HUES48 (cell line): ENCODE measurements around the gene TMEM163.

Source experiments
- H3K27ac ChIP-seq: one replicate; pipeline ENCODE4 v1.7.0; 2013; ENCODE audit warnings: low read depth, low read length, inconsistent platforms
- H3K27me3 ChIP-seq: 2 replicates; pipeline ENCODE4 v1.6.1; 2013; ENCODE audit warnings: mild to moderate bottlenecking, low read length; ENCODE audit not compliant: control insufficient read depth, insufficient read depth
- H3K36me3 ChIP-seq: 2 replicates; pipeline ENCODE4 v1.6.1; 2013; ENCODE audit warnings: low read length; ENCODE audit not compliant: control insufficient read depth, insufficient read depth
- H3K4me1 ChIP-seq: 2 replicates; pipeline ENCODE4 v1.6.1; 2013; ENCODE audit warnings: mild to moderate bottlenecking, low read length; ENCODE audit not compliant: control insufficient read depth, insufficient read depth
- H3K4me3 ChIP-seq: 2 replicates; pipeline ENCODE4 v1.5.1; 2013; ENCODE audit warnings: mild to moderate bottlenecking, low read depth, low read length
- H3K9ac ChIP-seq: 2 replicates; pipeline ENCODE4 v1.6.1; 2013; ENCODE audit warnings: mild to moderate bottlenecking, low read depth, low read length, moderate library complexity
- H3K9me3 ChIP-seq: 2 replicates; pipeline ENCODE4 v1.6.1; 2013; ENCODE audit warnings: low read length; ENCODE audit not compliant: control insufficient read depth, insufficient read depth

The TMEM163 gene

GRCh38 chr2:134408386-134408785, 310.4 kb downstream of the TMEM163 start:
- Histone ChIP-seq H3K4me3 (no peak overlapping the region), H3K36me3 (peaks cover 11% of the 10 kb centered on the region; the same call in 1 of the 2 replicates), H3K27ac (no peak overlapping the region), H3K4me1 (peaks cover 7% of the 10 kb centered on the region; the same call in 1 of the 2 replicates), H3K9ac (no peak overlapping the region), H3K9me3 (no peaks in the 10 kb centered on the region), H3K27me3 (no peaks in the 10 kb centered on the region)

- H3K27ac ChIP-seq = no peak overlapping the region
- H3K9ac ChIP-seq = no peak overlapping the region
- no peak overlapping the region for H3K4me3 ChIP-seq
- H3K36me3 ChIP-seq = peaks cover 12% of the 10 kb centered on the region; the same call in 1 of the 2 replicates
- H3K27me3 ChIP-seq = no peaks in the 10 kb centered on the region
- peaks cover 7% of the 10 kb centered on the region; the same call in 1 of the 2 replicates for H3K4me1 ChIP-seq
- no peaks in the 10 kb centered on the region for H3K9me3 ChIP-seq
These were observed 311.5 kb downstream of the TMEM163 start for GRCh38 chr2:134407154-134407890.

GRCh38 chr2:134406736-134407135, 312.1 kb downstream of the TMEM163 start:
- Histone ChIP-seq H3K4me1 (peaks cover 5% of the 10 kb centered on the region; the same call in 1 of the 2 replicates), H3K9ac (no peak overlapping the region), H3K4me3 (no peak overlapping the region), H3K27me3 (no peaks in the 10 kb centered on the region), H3K9me3 (no peaks in the 10 kb centered on the region), H3K36me3 (peaks cover 12% of the 10 kb centered on the region; the same call in 1 of the 2 replicates), H3K27ac (no peak overlapping the region)

GRCh38 chr2:134406311-134406710, 312.5 kb downstream of the TMEM163 start:
- Histone ChIP-seq H3K9me3 (no peaks in the 10 kb centered on the region), H3K4me3 (no peak overlapping the region), H3K36me3 (peaks cover 12% of the 10 kb centered on the region; the same call in 1 of the 2 replicates), H3K27ac (no peak overlapping the region), H3K27me3 (no peaks in the 10 kb centered on the region), H3K9ac (no peak overlapping the region), H3K4me1 (peaks cover 1% of the 10 kb centered on the region; the same call in 1 of the 2 replicates)
